Measurements from ENCODE around the gene CD82. TPM values are rescaled to one million over a fixed set of nuclear protein-coding genes. Genes with fewer than 3 reads are reported as not detected.

Gene CD82
- total and polyA plus RNA-seq, 2 of the 8 experiments (the other 6 are each of a cell fraction or from before 2014, with no cell fraction given), result 7.9 to 10.3 TPM

GRCh38 chr11:44638032-44638431, 72.6 kb downstream of the CD82 start (continued):
- no peak for TF ChIP-seq PHF8 (conservative IDR thresholded peaks at IDR 0.05; ENCODE audit: low read depth, low read length)
- no peak for TF ChIP-seq BACH1 (IDR thresholded peaks at IDR 0.05; ENCODE audit: low read length)
- no peak for TF ChIP-seq TAF1 (IDR thresholded peaks at IDR 0.05; ENCODE audit: low read depth, low read length)
- no peak for TF ChIP-seq CBX5 (IDR thresholded peaks at IDR 0.05; ENCODE audit: low read depth, low read length)
- no peak for TF ChIP-seq ASH2L (IDR thresholded peaks at IDR 0.05; ENCODE audit: low read length)
- TF ChIP-seq RBBP5 (IDR thresholded peaks at IDR 0.05; ENCODE audit: borderline replicate concordance, low read depth, low read length), result no peak
